HCT116 (cell line): ENCODE data around the gene POU3F2. TPM values are rescaled to one million over a fixed set of nuclear protein-coding genes. Genes with fewer than 3 reads are reported as not detected.

ENCODE experiments used
- ATAC-seq: fragments of 200-7000 bp; cut with Tn5 transposase; 2 replicates; pipeline ENCODE4 v1.9.1; 2020; ENCODE audit warnings: mild to moderate bottlenecking, moderate library complexity
- BruUV-seq: library from RNA; stranded (reverse); fragments of 400-500 nt; replicated peaks from 2 replicates; lab custom pipeline; 2021; lab: Mats Ljungman, UMichigan
- CTCF ChIA-PET: fragments of 300-600 bp; sonication (Branson Sonifier 250); formaldehyde crosslinking; loops from one replicate; lab custom pipeline; 2021; ENCODE audit warnings: antibody characterized with exemption; lab: Charles Lee
- POLR2A ChIA-PET: fragments of 300-600, 350-600 bp; sonication (Branson Sonifier 250); formaldehyde crosslinking; loops from one replicate; lab custom pipeline; 2021; ENCODE audit warnings: antibody characterized with exemption; lab: Charles Lee
- RAD21 ChIA-PET, 2 experiments: fragments of 300-600 bp; sonication (Branson Sonifier 250); formaldehyde crosslinking; loops; one replicate each; lab custom pipeline; 2023; ENCODE audit warnings: low total read pairs in 2 of 2; ENCODE audit not compliant: uncharacterized antibody in 2 of 2, unreplicated experiment in 2 of 2, low non-redundant PET in 1 of 2; lab: Charles Lee
- DNase-seq: peaks from one replicate; pipeline ENCODE4 v3.0.0-alpha.2; 2010; ENCODE audit warnings: low read depth, low spot score
- H2AFZ ChIP-seq: fragments of 200-600 bp; shearing (Covaris generic), sonication (generic); 2 replicates; pipeline ENCODE4 v1.6.1; 2017; ENCODE audit warnings: low read depth, mixed run types, mixed read lengths, antibody characterized with exemption, low read length; ENCODE audit not compliant: poor library complexity, severe bottlenecking
- H3K27ac ChIP-seq: 2 replicates; pipeline ENCODE4 v1.5.1; 2012; ENCODE audit warnings: low read depth, low read length
- H3K27me3 ChIP-seq: fragments of 200-600 bp; sonication (generic); 2 replicates; pipeline ENCODE4 v1.6.1; 2016; ENCODE audit warnings: mixed run types, low read length, mixed read lengths; ENCODE audit not compliant: insufficient read depth
- H3K36me3 ChIP-seq, 2 experiments: fragments of 200-500 bp in 1 of 2; fragments of 200-600 bp in 1 of 2; sonication (Bioruptor generic) in 1 of 2; sonication (generic) in 1 of 2; 2 replicates each; pipeline versions ENCODE4 v1.5.1 to v1.6.1; 2014 to 2016; ENCODE audit warnings: low read length in 2 of 2, inconsistent platforms in 1 of 2, mixed read lengths in 1 of 2, mixed run types in 1 of 2; ENCODE audit not compliant: insufficient read depth in 2 of 2, control insufficient read depth in 1 of 2
- H3K4me1 ChIP-seq, 2 experiments: fragments of 200-600 bp in 1 of 2; sonication (generic) in 1 of 2; 2 replicates each; pipeline versions ENCODE4 v1.5.1 to v1.6.1; 2012 to 2017; ENCODE audit warnings: low read length in 2 of 2, inconsistent platforms in 1 of 2, mild to moderate bottlenecking in 1 of 2, mixed read lengths in 1 of 2, mixed run types in 1 of 2, moderate library complexity in 1 of 2; ENCODE audit not compliant: insufficient read depth in 2 of 2, control insufficient read depth in 1 of 2
- H3K4me2 ChIP-seq: fragments of 200-600 bp; sonication (generic); 2 replicates; pipeline ENCODE4 v1.6.1; 2017; ENCODE audit warnings: mixed run types, low read length, mixed read lengths
- H3K4me3 ChIP-seq, 2 experiments: fragments of 200-600 bp in 1 of 2; sonication (generic) in 1 of 2; replicated peaks in 1 of 2; 2 replicates each; pipeline ENCODE4 v1.5.1; 2011 to 2016; ENCODE audit warnings: low read length in 2 of 2, control low read depth in 1 of 2, low read depth in 1 of 2, mild to moderate bottlenecking in 1 of 2, mixed read lengths in 1 of 2, mixed run types in 1 of 2
- H3K79me2 ChIP-seq: fragments of 200-600 bp; sonication (generic); 2 replicates; pipeline ENCODE4 v1.6.1; 2017; ENCODE audit warnings: mild to moderate bottlenecking, mixed run types, low read length, moderate library complexity, mixed read lengths; ENCODE audit not compliant: insufficient read depth
- H3K9ac ChIP-seq: fragments of 200-600 bp; sonication (generic); 2 replicates; pipeline ENCODE4 v1.6.1; 2016; ENCODE audit warnings: low read length, mixed read lengths
- H3K9me2 ChIP-seq: fragments of 200-600 bp; sonication (generic), shearing (Covaris generic); 2 replicates; pipeline ENCODE4 v1.6.1; 2017; ENCODE audit warnings: mixed run types, mild to moderate bottlenecking, moderate library complexity; ENCODE audit not compliant: insufficient read depth
- H3K9me3 ChIP-seq, 2 experiments: fragments of 200-500 bp in 1 of 2; fragments of 200-600 bp in 1 of 2; sonication (Bioruptor generic) in 1 of 2; sonication (generic) in 1 of 2; 2 replicates each; pipeline ENCODE4 v1.6.1; 2014 to 2017; ENCODE audit warnings: low read length in 2 of 2, mixed read lengths in 2 of 2, inconsistent platforms in 1 of 2, low read depth in 1 of 2, mild to moderate bottlenecking in 1 of 2, mixed run types in 1 of 2, moderate library complexity in 1 of 2; ENCODE audit not compliant: control insufficient read depth in 1 of 2, insufficient read depth in 1 of 2
- H4K20me1 ChIP-seq: fragments of 200-600 bp; sonication (generic), shearing (Covaris generic); 2 replicates; pipeline ENCODE4 v1.6.1; 2017; ENCODE audit warnings: mixed run types, mild to moderate bottlenecking, moderate library complexity; ENCODE audit not compliant: insufficient read depth
- EZH2 ChIP-seq: fragments of 200-600 bp; sonication (generic); IDR thresholded peaks from 2 replicates; pipeline ENCODE4 v1.6.1; 2017; ENCODE audit warnings: antibody characterized with exemption, mixed run types
- EZH2phosphoT487 ChIP-seq: fragments of 200-600 bp; IDR thresholded peaks from 2 replicates; pipeline ENCODE4 v1.6.1; 2018; ENCODE audit warnings: antibody characterized with exemption, borderline replicate concordance
- RAD21 ChIP-seq: IDR thresholded peaks from 2 replicates; pipeline ENCODE4 v1.6.1; 2012; ENCODE audit warnings: low read depth, mild to moderate bottlenecking
- intact Hi-C: fragments of 100-400 bp; cut with micrococcal nuclease; formaldehyde crosslinking; loops from 2 replicates; pipeline ENCODE4 v1.10.0; 2022
- total RNA-seq: library from RNA; stranded (reverse); gene quantifications from one replicate; pipeline ENCODE4 v1.2.1, GENCODE V29; 2021; ENCODE audit not compliant: unreplicated experiment
- TF ChIP-seq, protein P1 (sequence below), 3 experiments: fragments of 200-600 bp in 1 of 3; sonication (generic) in 1 of 3; IDR thresholded peaks in 2 of 3; conservative IDR thresholded peaks in 1 of 3; 2 replicates each; pipeline ENCODE4 v1.5.1; 2012 to 2017; ENCODE audit warnings: low read depth in 2 of 3, low read length in 2 of 3, antibody characterized with exemption in 1 of 3, borderline replicate concordance in 1 of 3, control low read depth in 1 of 3, mild to moderate bottlenecking in 1 of 3, mixed read lengths in 1 of 3, mixed run types in 1 of 3, moderate library complexity in 1 of 3; ENCODE audit not compliant: insufficient read depth in 1 of 3
- TF ChIP-seq, protein P2 (sequence below): IDR thresholded peaks from 2 replicates; pipeline ENCODE4 v1.6.1; 2012
- TF ChIP-seq, protein P3 (sequence below): IDR thresholded peaks from 2 replicates; pipeline ENCODE4 v1.6.1; 2012; ENCODE audit warnings: low read depth

POU3F2 gene
- total RNA-seq, 1 experiment from 2014 or later, result not detected

DNA sequence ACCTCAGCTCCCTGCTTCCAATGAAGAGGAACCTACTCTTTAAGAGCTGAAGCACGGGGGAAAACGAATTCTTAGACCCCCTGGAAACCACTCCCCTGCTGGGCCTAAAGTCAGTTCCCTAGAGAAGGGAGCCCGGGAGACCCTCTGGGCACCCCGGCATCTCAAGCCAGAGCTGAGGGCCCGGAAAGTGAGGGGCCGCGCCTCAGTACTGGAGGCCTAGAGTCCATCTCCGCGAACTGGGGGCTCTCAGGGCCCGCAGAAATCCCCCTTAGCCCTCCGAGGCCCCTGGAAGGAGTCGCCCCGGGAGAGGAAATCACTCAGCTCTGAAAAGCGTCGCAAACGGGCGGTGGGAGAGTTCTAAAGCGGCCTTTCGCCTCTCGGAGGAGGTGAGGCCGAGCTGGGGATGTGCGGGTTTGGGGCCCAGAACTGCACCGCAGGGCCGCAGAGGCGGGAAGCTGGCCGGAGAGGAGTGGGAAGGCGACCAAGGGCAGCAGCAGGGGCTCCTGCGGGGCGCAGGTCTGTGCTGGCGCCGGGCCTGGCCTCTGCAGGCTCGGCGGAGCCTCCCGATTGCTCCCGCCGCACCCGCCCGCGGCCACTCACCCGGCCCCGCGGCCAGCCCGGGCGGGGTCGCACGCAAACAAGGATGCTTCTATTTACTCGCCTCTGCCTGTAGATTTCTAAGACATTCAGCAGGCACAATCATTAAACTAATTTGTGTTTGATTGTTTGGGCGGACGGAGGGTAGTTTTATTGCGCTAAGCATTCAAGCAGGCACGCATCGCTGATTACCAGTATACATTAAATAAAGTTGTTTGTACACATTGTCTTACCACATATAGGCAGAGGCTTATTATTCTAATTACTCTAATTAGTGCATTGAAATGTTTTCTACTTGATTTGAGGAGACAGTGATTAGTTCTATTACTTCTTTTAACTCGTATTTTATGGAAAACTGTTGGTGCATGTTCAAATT lies 9.2 kb downstream of the POU3F2 start:
- Histone ChIP-seq H3K27ac (no peak overlapping the region), H3K27me3 (peaks cover 4% of the 10 kb centered on the region; the same call in 1 of the 2 replicates), H3K9me3 (no peaks in the 10 kb centered on the region)
- POLR2A ChIA-PET, result no interaction called here
- ATAC-seq, result no peak
- TF ChIP-seq, protein P1, sequence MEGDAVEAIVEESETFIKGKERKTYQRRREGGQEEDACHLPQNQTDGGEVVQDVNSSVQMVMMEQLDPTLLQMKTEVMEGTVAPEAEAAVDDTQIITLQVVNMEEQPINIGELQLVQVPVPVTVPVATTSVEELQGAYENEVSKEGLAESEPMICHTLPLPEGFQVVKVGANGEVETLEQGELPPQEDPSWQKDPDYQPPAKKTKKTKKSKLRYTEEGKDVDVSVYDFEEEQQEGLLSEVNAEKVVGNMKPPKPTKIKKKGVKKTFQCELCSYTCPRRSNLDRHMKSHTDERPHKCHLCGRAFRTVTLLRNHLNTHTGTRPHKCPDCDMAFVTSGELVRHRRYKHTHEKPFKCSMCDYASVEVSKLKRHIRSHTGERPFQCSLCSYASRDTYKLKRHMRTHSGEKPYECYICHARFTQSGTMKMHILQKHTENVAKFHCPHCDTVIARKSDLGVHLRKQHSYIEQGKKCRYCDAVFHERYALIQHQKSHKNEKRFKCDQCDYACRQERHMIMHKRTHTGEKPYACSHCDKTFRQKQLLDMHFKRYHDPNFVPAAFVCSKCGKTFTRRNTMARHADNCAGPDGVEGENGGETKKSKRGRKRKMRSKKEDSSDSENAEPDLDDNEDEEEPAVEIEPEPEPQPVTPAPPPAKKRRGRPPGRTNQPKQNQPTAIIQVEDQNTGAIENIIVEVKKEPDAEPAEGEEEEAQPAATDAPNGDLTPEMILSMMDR (IDR thresholded peaks at IDR 0.05 in 2 of 3, conservative IDR thresholded peaks at IDR 0.05 in 1 of 3; ENCODE audit: borderline replicate concordance in 1 of 3, insufficient read depth in 1 of 3, low read depth in 2 of 3, low read length in 2 of 3), result no peak
- TF ChIP-seq EZH2phosphoT487, result no peak
- TF ChIP-seq, protein P2, sequence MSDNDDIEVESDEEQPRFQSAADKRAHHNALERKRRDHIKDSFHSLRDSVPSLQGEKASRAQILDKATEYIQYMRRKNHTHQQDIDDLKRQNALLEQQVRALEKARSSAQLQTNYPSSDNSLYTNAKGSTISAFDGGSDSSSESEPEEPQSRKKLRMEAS, result no peak
- no peak for TF ChIP-seq EZH2
- TF ChIP-seq, protein P3, sequence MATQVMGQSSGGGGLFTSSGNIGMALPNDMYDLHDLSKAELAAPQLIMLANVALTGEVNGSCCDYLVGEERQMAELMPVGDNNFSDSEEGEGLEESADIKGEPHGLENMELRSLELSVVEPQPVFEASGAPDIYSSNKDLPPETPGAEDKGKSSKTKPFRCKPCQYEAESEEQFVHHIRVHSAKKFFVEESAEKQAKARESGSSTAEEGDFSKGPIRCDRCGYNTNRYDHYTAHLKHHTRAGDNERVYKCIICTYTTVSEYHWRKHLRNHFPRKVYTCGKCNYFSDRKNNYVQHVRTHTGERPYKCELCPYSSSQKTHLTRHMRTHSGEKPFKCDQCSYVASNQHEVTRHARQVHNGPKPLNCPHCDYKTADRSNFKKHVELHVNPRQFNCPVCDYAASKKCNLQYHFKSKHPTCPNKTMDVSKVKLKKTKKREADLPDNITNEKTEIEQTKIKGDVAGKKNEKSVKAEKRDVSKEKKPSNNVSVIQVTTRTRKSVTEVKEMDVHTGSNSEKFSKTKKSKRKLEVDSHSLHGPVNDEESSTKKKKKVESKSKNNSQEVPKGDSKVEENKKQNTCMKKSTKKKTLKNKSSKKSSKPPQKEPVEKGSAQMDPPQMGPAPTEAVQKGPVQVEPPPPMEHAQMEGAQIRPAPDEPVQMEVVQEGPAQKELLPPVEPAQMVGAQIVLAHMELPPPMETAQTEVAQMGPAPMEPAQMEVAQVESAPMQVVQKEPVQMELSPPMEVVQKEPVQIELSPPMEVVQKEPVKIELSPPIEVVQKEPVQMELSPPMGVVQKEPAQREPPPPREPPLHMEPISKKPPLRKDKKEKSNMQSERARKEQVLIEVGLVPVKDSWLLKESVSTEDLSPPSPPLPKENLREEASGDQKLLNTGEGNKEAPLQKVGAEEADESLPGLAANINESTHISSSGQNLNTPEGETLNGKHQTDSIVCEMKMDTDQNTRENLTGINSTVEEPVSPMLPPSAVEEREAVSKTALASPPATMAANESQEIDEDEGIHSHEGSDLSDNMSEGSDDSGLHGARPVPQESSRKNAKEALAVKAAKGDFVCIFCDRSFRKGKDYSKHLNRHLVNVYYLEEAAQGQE, result no peak
- TF ChIP-seq RAD21, result no peak
- TF ChIP-seq, all 23 proteins: peak for 0
- Histone ChIP-seq H3K4me2 (no peak overlapping the region), H3K4me1 (no peaks in the 10 kb centered on the region), H3K79me2 (no peaks in the 10 kb centered on the region), H3K9ac (no peak overlapping the region), H4K20me1 (no peaks in the 10 kb centered on the region), H3K4me3 (no peak overlapping the region), H2AFZ (no peak overlapping the region), H3K36me3 (no peaks in the 10 kb centered on the region), H3K9me2 (no peaks in the 10 kb centered on the region)
- no peak for DNase-seq
- intact Hi-C loops, result loop anchor here (5.0 to 10.0 kb wide), 2 partner anchors 786 to 1659 kb away; no protein-coding TSS in a partner anchor
- no TSS peak for BruUV-seq
- RAD21 ChIA-PET, result no interaction called here
- CTCF ChIA-PET, result no interaction called here
